Motor neuron (in vitro differentiated cells): ENCODE results near the gene TAS2R38. TPM values are rescaled to one million over a fixed set of nuclear protein-coding genes. Genes with fewer than 3 reads are reported as not detected.
"Not testable (repeated sequence)": the region's sequence is repeated elsewhere in the genome, so short reads cannot be mapped to it uniquely, and the experiment has no call there.

Source experiments
- ATAC-seq, 8 experiments: fragments of 200-7000 bp; cut with Tn5 transposase; replicated peaks in 6 of 8; 2 replicates each; pipeline ENCODE4 v1.8.0; 2021; ENCODE audit warnings: mild to moderate bottlenecking in 8 of 8, moderate library complexity in 8 of 8
- H3K27ac ChIP-seq, 2 donors: fragments of 250-450 bp; sonication (Bioruptor Pico); 2 replicates each; pipeline ENCODE4 v1.9.0; 2021; ENCODE audit warnings: antibody characterized with exemption in 2 of 2, mild to moderate bottlenecking in 2 of 2, moderate library complexity in 1 of 2
- H3K4me1 ChIP-seq, 2 donors: fragments of 250-450 bp; sonication (Bioruptor Pico); replicated peaks in 1 of 2; 2 replicates each; pipeline ENCODE4 v1.6.1; 2021; ENCODE audit warnings: antibody characterized with exemption in 2 of 2, mild to moderate bottlenecking in 2 of 2, moderate library complexity in 1 of 2
- H3K4me3 ChIP-seq, 5 donors: fragments of 250-450 bp; sonication (Bioruptor Pico); 2 replicates each; pipeline ENCODE4 v1.9.0; 2021; ENCODE audit warnings: antibody characterized with exemption in 5 of 5, mild to moderate bottlenecking in 5 of 5, moderate library complexity in 4 of 5
- WGBS, 10 experiments: fragments of 450-650 bp; shearing (Covaris generic); methylation state at CpG; one replicate each; pipeline ENCODE4 v1.0.0; 2022; 5-methylcytosine and 5-hydroxymethylcytosine counted together
- in situ Hi-C, 9 experiments: fragments of 400-800 bp; cut with MboI; loops; one replicate each; pipeline ENCODE4 v1.15.0; 2021; ENCODE audit warnings: low sequenced_read_pairs in 9 of 9, low pct_unique_long_range_greater_than_20kb in 2 of 9; ENCODE audit not compliant: unreplicated experiment in 9 of 9
- total RNA-seq, 8 experiments: library from RNA; unstranded; fragments of 300-600 nt; gene quantifications; 2 replicates each; pipeline versions ENCODE4 v1.2.3 to v1.2.4, GENCODE V29; 2022

The TAS2R38 gene
- total RNA-seq, 8 experiments from 2014 or later = 0.11 to 0.24 TPM; not detected in 6

GRCh38 chr7:141992156-141992555 is 18.6 kb upstream of the TAS2R38 start:
- Histone ChIP-seq H3K27ac (no peak overlapping the region), H3K4me3 (no peak overlapping the region), H3K4me1 (no peaks in the 10 kb centered on the region)
- WGBS, 10 experiments = 0 to 100% (median 76%) methylated on average over 1 to 2 of the region's 2 CpGs; no CpG with 5 or more reads in 2 of the 10 experiments
- no peak for ATAC-seq
- in situ Hi-C loops = no loop called here

GRCh38 chr7:141991140-141991539 is 17.6 kb upstream of the TAS2R38 start:
- in situ Hi-C loops = no loop called here
- ATAC-seq = no peak
- 17 to 100% (median 75%) methylated on average over 1 to 6 of the region's 6 CpGs; no CpG with 5 or more reads in 1 of the 10 experiments for WGBS, 10 experiments

GRCh38 chr7:141990011-141990725 is 16.6 kb upstream of the TAS2R38 start:
- 0 to 83% (median 31%) methylated on average over 1 to 2 of the region's 2 CpGs; no CpG with 5 or more reads in 2 of the 10 experiments for WGBS, 10 experiments
- ATAC-seq = no peak
- H3K4me3 ChIP-seq = no peak overlapping the region
- in situ Hi-C loops = no loop called here
- H3K27ac ChIP-seq = no peak overlapping the region
- H3K4me1 ChIP-seq = no peaks in the 10 kb centered on the region

More at GRCh38 chr7:141991140-141991539, 17.6 kb upstream of the TAS2R38 start:
- Histone ChIP-seq H3K4me3 (no peak overlapping the region), H3K27ac (no peak overlapping the region), H3K4me1 (no peaks in the 10 kb centered on the region)

GRCh38 chr7:141987803-141988202 is 14.2 kb upstream of the TAS2R38 start:
- H3K27ac ChIP-seq, in situ Hi-C loops, ATAC-seq, H3K4me1 ChIP-seq, H3K4me3 ChIP-seq: not testable (repeated sequence)
- WGBS, 10 experiments = 16 to 100% (median 100%) methylated on average over 1 to 4 of the region's 4 CpGs; no CpG with 5 or more reads in 5 of the 10 experiments

GRCh38 chr7:141986923-141987322 is 13.3 kb upstream of the TAS2R38 start:
- 0 to 100% (median 83%) methylated on average over 1 to 2 of the region's 2 CpGs; no CpG with 5 or more reads in 3 of the 10 experiments for WGBS, 10 experiments
- no peak for ATAC-seq
- in situ Hi-C loops = no loop called here
- Histone ChIP-seq H3K4me3 (no peak overlapping the region), H3K27ac (no peak overlapping the region), H3K4me1 (no peaks in the 10 kb centered on the region)

- 100% methylated on average over 1 of the region's 13 CpGs; no CpG with 5 or more reads in 7 of the 10 experiments for WGBS, 10 experiments
- H3K4me3 ChIP-seq, in situ Hi-C loops: not testable (repeated sequence)
Observed at GRCh38 chr7:141985926-141986325, 12.4 kb upstream of the TAS2R38 start.

GRCh38 chr7:141979568-141979967 is 6.0 kb upstream of the TAS2R38 start:
- 0 to 100% (median 74%) methylated on average over 1 to 2 of the region's 2 CpGs; no CpG with 5 or more reads in 2 of the 10 experiments for WGBS, 10 experiments
- Histone ChIP-seq H3K27ac (no peak overlapping the region), H3K4me3 (no peak overlapping the region), H3K4me1 (no peaks in the 10 kb centered on the region)
- in situ Hi-C loops = loop anchor here in 1 of 9 experiments (10.0 kb wide), 1 partner anchor 205 kb away; no protein-coding TSS in a partner anchor
- no peak for ATAC-seq

More at GRCh38 chr7:141985926-141986325, 12.4 kb upstream of the TAS2R38 start:
- H3K27ac ChIP-seq, H3K4me1 ChIP-seq, ATAC-seq: not testable (repeated sequence)

GRCh38 chr7:141978351-141978750 is 4.8 kb upstream of the TAS2R38 start:
- 0 to 82% (median 0%) methylated on average over 1 of the region's 1 CpG; no CpG with 5 or more reads in 7 of the 10 experiments for WGBS, 10 experiments
- in situ Hi-C loops = loop anchor here in 1 of 9 experiments (10.0 kb wide), 1 partner anchor 206 kb away; no protein-coding TSS in a partner anchor
- ATAC-seq = no peak
- no peak overlapping the region for H3K27ac ChIP-seq
- H3K4me3 ChIP-seq = no peak overlapping the region
- H3K4me1 ChIP-seq = no peaks in the 10 kb centered on the region

GRCh38 chr7:141976524-141977245 is 3.1 kb upstream of the TAS2R38 start:
- ATAC-seq = no peak
- no peak overlapping the region for H3K27ac ChIP-seq
- no peaks in the 10 kb centered on the region for H3K4me1 ChIP-seq
- in situ Hi-C loops = loop anchor here in 1 of 9 experiments (10.0 kb wide), 1 partner anchor 208 kb away; no protein-coding TSS in a partner anchor
- 0 to 67% (median 33%) methylated on average over 3 to 10 of the region's 11 CpGs; no CpG with 5 or more reads in 1 of the 10 experiments for WGBS, 10 experiments
- H3K4me3 ChIP-seq = peak overlapping the region in 2 of 5 donors; percentile 13 to 24

GRCh38 chr7:141975806-141976523 is 2.4 kb upstream of the TAS2R38 start:
- in situ Hi-C loops = loop anchor here in 1 of 9 experiments (10.0 kb wide), 1 partner anchor 209 kb away; no protein-coding TSS in a partner anchor

GRCh38 chr7:141974831-141975230 is 1.3 kb upstream of the TAS2R38 start:
- H3K27ac ChIP-seq = no peak overlapping the region
- ATAC-seq = no peak
- in situ Hi-C loops = loop anchor here in 3 of 9 experiments (10.0 to 25.0 kb wide), 2 partner anchors 210 to 212 kb away; no protein-coding TSS in a partner anchor
- H3K4me3 ChIP-seq = no peak overlapping the region
- 10 to 100% (median 58%) methylated on average over 1 to 2 of the region's 2 CpGs; no CpG with 5 or more reads in 2 of the 10 experiments for whole genome bisulfite sequencing, 10 experiments
- H3K4me1 ChIP-seq = no peaks in the 10 kb centered on the region

More at GRCh38 chr7:141975806-141976523, 2.4 kb upstream of the TAS2R38 start:
- WGBS, 10 experiments = 6 to 87% (median 29%) methylated on average over 2 to 16 of the region's 21 CpGs
- Histone ChIP-seq H3K4me1 (no peaks in the 10 kb centered on the region), H3K4me3 (peak overlapping the region; percentile 10 to 24 (median 19)), H3K27ac (no peak overlapping the region)
- peak; percentile 56 to 97 (median 76) for ATAC-seq

GRCh38 chr7:141960687-141961422 is 12.7 kb downstream of the TAS2R38 start:
- ATAC-seq = no peak
- Histone ChIP-seq H3K4me3 (no peak overlapping the region), H3K27ac (no peak overlapping the region), H3K4me1 (no peaks in the 10 kb centered on the region)
- in situ Hi-C loops = loop anchor here in 2 of 9 experiments (25.0 kb wide), 1 partner anchor 226 kb away; no protein-coding TSS in a partner anchor
- 13 to 94% (median 81%) methylated on average over 2 to 3 of the region's 3 CpGs for WGBS, 10 experiments
